Breast epithelium (tissue), 3 donors: ENCODE measurements around the gene ZSWIM6.

Experiments
- CTCF ChIP-seq, 3 donors: fragments of 450-650 bp; IDR thresholded peaks; one replicate each; pipeline ENCODE4 v1.5.1; 2016 to 2017; ENCODE audit warnings: antibody characterized with exemption in 3 of 3, mild to moderate bottlenecking in 3 of 3, moderate library complexity in 3 of 3
- POLR2AphosphoS5 ChIP-seq, 3 donors: sonication (generic); formaldehyde crosslinking; IDR thresholded peaks; one replicate each; pipeline ENCODE4 v1.6.1; 2017; ENCODE audit warnings: antibody characterized with exemption in 3 of 3

GRCh38 chr5:61357745-61358144 lies 25.7 kb downstream of the ZSWIM6 start:
- TF ChIP-seq CTCF (IDR thresholded peaks at IDR 0.05): no peak
- no peak for TF ChIP-seq POLR2AphosphoS5 (IDR thresholded peaks at IDR 0.05)
